Islet of Langerhans (tissue), 1 donor: Measurements from ENCODE around the gene ULK4.
A peak's percentile ranks its signal among the peaks of the same experiment; 100 is the strongest.

Experiments
- FAIRE-seq: peaks from one replicate; lab custom pipeline; 2011; peaks lifted over from hg19 to GRCh38; lab: Jason Lieb, UNC

Gene ULK4

GRCh38 chr3:41210966-41211365 is 750.9 kb downstream of the ULK4 start:
- no peak for FAIRE-seq

- no peak for FAIRE-seq
These were observed 752.3 kb downstream of the ULK4 start for GRCh38 chr3:41209646-41210045.

GRCh38 chr3:41208507-41209220 is 753.2 kb downstream of the ULK4 start:
- FAIRE-seq, result no peak

GRCh38 chr3:41207355-41207754 is 754.5 kb downstream of the ULK4 start:
- FAIRE-seq, result no peak

GRCh38 chr3:41205591-41205990 is 756.3 kb downstream of the ULK4 start:
- no peak for FAIRE-seq

- no peak for FAIRE-seq
These were observed 757.5 kb downstream of the ULK4 start for GRCh38 chr3:41204369-41204768.

- FAIRE-seq, result peak; percentile 79
These were observed 759.0 kb downstream of the ULK4 start for GRCh38 chr3:41202834-41203345.

GRCh38 chr3:41202075-41202833 is 759.6 kb downstream of the ULK4 start:
- FAIRE-seq, result no peak

- no peak for FAIRE-seq
These were observed 761.3 kb downstream of the ULK4 start for GRCh38 chr3:41200669-41201021.

GRCh38 chr3:41199866-41200668 is 761.8 kb downstream of the ULK4 start:
- no peak for FAIRE-seq

- no peak for FAIRE-seq
These were observed 762.7 kb downstream of the ULK4 start, which contains the start of gene CTNNB1 for GRCh38 chr3:41198950-41199865. TSS of gene CTNNB1 (plus strand) at chr3:41199505. CDS start at chr3:41224069, 24,564 bp downstream.

- no peak for FAIRE-seq
These were observed 763.4 kb downstream of the ULK4 start for GRCh38 chr3:41198526-41198925.

- no peak for FAIRE-seq
These were observed 763.9 kb downstream of the ULK4 start for GRCh38 chr3:41198046-41198445.
